ENCODE data around the gene DRD1.

- TF ChIP-seq POLR2A (IDR thresholded peaks at IDR 0.05; ENCODE audit: low read length) (no peak), GATA1 (IDR thresholded peaks at IDR 0.05; ENCODE audit: low read depth, low read length) (no peak)
These were observed 17.4 kb upstream of the DRD1 start for GRCh38 chr5:175461370-175461769.

All from erythroblast (primary cell).